DMS79 treated with DMSO at 0.1 percent for 48 hours (cell line): Measurements from ENCODE around the gene MSH2.
"Not testable (repeated sequence)": the region's sequence is repeated elsewhere in the genome, so short reads cannot be mapped to it uniquely, and the experiment has no call there.

Source experiments
- DNase-seq: peaks from one replicate; lab custom pipeline; 2025; lab: John Stamatoyannopoulos, UW

MSH2 gene

GRCh38 chr2:47484396-47484795, 81.4 kb downstream of the MSH2 start:
- no peak for DNase-seq

- no peak for DNase-seq
Observed at GRCh38 chr2:47485177-47485576, 82.2 kb downstream of the MSH2 start.

GRCh38 chr2:47485751-47486300, 82.9 kb downstream of the MSH2 start:
- DNase-seq = no peak

GRCh38 chr2:47486841-47487497, 84.0 kb downstream of the MSH2 start:
- DNase-seq = no peak

- no peak for DNase-seq
Observed at GRCh38 chr2:47487498-47487875, 84.5 kb downstream of the MSH2 start.

- DNase-seq = no peak
Observed at GRCh38 chr2:47488870-47489584, 86.1 kb downstream of the MSH2 start.

- no peak for DNase-seq
Observed at GRCh38 chr2:47490406-47490805, 87.5 kb downstream of the MSH2 start.

- no peak for DNase-seq
Observed at GRCh38 chr2:47493317-47494035, 90.5 kb downstream of the MSH2 start.

GRCh38 chr2:47494267-47495130, 91.5 kb downstream of the MSH2 start:
- no peak for DNase-seq

GRCh38 chr2:47497843-47498460, 95.0 kb downstream of the MSH2 start:
- no peak for DNase-seq

- no peak for DNase-seq
Observed at GRCh38 chr2:47499093-47499492, 96.1 kb downstream of the MSH2 start.

- DNase-seq = no peak
Observed at GRCh38 chr2:47499621-47500309, 96.8 kb downstream of the MSH2 start.

GRCh38 chr2:47501374-47502200, 98.6 kb downstream of the MSH2 start:
- DNase-seq = no peak

- not testable (repeated sequence) for DNase-seq
Observed at GRCh38 chr2:47502498-47502897, 99.5 kb downstream of the MSH2 start.

- no peak for DNase-seq
Observed at GRCh38 chr2:47503481-47504070, 100.6 kb downstream of the MSH2 start.

- DNase-seq = no peak
Observed at GRCh38 chr2:47504174-47504810, 101.3 kb downstream of the MSH2 start.

- no peak for DNase-seq
Observed at GRCh38 chr2:47506024-47506423, 103.1 kb downstream of the MSH2 start.

- no peak for DNase-seq
Observed at GRCh38 chr2:47506436-47506835, 103.5 kb downstream of the MSH2 start.

- DNase-seq = no peak
Observed at GRCh38 chr2:47508080-47508479, 105.1 kb downstream of the MSH2 start.
